Activated CD8-positive, alpha-beta T cell treated with anti-CD3 and anti-CD28 coated beads for 36 hours (primary cell): ENCODE results near the gene ZGLP1. TPM values are rescaled to one million over a fixed set of nuclear protein-coding genes. Genes with fewer than 3 reads are reported as not detected.

Source experiments
- ATAC-seq: fragments of 200-7000 bp; cut with Tn5 transposase; one replicate; pipeline ENCODE4 v1.10.0; 2021; ENCODE audit warnings: mild to moderate bottlenecking, moderate library complexity
- CTCF ChIA-PET: fragments of 350-600 bp; sonication (Branson Sonifier 250); formaldehyde crosslinking; loops from one replicate; lab custom pipeline; 2021; ENCODE audit warnings: antibody characterized with exemption; lab: Charles Lee
- POLR2A ChIA-PET: fragments of 350-600 bp; sonication (Branson Sonifier 250); formaldehyde crosslinking; loops from one replicate; lab custom pipeline; 2021; ENCODE audit warnings: antibody characterized with exemption; lab: Charles Lee
- DNase-seq: peaks from one replicate; pipeline ENCODE4 v3.0.0-alpha.2; 2020
- H3K27ac Mint-ChIP-seq: one replicate; pipeline ENCODE4 v1.8.0; 2021; ENCODE audit warnings: mild to moderate bottlenecking, mixed read lengths
- H3K27me3 Mint-ChIP-seq: one replicate; pipeline ENCODE4 v1.8.0; 2021; ENCODE audit warnings: mixed read lengths
- H3K36me3 Mint-ChIP-seq: one replicate; pipeline ENCODE4 v1.8.0; 2021; ENCODE audit warnings: low read depth, mixed read lengths
- H3K4me1 Mint-ChIP-seq: one replicate; pipeline ENCODE4 v1.8.0; 2021; ENCODE audit warnings: low read depth, mixed read lengths
- H3K4me3 Mint-ChIP-seq: one replicate; pipeline ENCODE4 v1.8.0; 2021; ENCODE audit warnings: mild to moderate bottlenecking, moderate library complexity, mixed read lengths
- H3K9me3 Mint-ChIP-seq: one replicate; pipeline ENCODE4 v1.8.0; 2021; ENCODE audit warnings: mixed read lengths
- intact Hi-C: fragments of 100-400 bp; cut with micrococcal nuclease; formaldehyde crosslinking; loops from one replicate; pipeline ENCODE4 v1.10.0; 2022
- total RNA-seq, 2 experiments: library from RNA; stranded (reverse); gene quantifications; one replicate each; pipeline ENCODE4 v1.2.3, GENCODE V29; 2021
- TF ChIP-seq, protein P1 (sequence below): fragments of 200-600 bp; IDR thresholded peaks from one replicate; pipeline ENCODE4 v1.8.0; 2022; ENCODE audit warnings: antibody characterized with exemption, mild to moderate bottlenecking

Gene ZGLP1
- total RNA-seq, 2 experiments from 2014 or later: 3.2 to 3.7 TPM

DNA sequence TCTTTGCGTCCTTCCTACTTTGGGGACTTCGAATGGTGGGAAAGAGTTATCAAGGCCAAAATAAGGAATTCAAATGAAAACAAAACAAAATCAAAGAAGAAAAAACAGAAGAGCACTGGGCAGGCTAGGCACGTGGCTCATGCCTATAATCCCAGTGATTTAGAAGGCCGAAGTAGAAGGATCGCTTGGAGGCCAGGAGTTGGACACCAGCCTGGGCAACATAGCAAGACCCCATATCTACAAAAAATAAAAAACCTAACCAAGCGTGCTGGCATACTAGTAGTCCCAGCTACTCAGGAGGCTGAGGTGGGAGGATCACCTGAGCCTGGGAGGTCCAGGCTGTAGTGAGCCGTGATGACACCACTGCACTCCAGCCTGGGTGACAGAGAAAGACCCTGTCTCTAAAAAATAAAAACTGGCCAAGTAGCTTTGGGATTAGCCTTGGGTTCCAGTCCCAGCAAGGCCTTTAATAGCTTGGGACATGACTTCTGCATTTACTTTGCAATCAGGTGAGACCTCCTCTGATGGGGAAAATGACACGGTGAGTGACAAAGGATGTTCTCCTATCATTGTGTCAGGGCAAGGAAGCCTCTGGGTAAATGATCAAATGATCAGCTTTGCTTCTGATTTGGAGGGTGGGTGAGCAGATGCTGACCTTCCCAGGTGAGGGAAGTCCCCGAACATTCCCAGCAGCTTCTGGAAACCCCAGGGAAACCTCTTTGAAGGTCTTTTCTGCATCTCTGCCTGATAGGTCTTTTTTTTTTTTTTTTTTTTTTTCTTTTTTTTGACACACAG, 31.6 kb downstream of the ZGLP1 start:
- TF ChIP-seq, protein P1, sequence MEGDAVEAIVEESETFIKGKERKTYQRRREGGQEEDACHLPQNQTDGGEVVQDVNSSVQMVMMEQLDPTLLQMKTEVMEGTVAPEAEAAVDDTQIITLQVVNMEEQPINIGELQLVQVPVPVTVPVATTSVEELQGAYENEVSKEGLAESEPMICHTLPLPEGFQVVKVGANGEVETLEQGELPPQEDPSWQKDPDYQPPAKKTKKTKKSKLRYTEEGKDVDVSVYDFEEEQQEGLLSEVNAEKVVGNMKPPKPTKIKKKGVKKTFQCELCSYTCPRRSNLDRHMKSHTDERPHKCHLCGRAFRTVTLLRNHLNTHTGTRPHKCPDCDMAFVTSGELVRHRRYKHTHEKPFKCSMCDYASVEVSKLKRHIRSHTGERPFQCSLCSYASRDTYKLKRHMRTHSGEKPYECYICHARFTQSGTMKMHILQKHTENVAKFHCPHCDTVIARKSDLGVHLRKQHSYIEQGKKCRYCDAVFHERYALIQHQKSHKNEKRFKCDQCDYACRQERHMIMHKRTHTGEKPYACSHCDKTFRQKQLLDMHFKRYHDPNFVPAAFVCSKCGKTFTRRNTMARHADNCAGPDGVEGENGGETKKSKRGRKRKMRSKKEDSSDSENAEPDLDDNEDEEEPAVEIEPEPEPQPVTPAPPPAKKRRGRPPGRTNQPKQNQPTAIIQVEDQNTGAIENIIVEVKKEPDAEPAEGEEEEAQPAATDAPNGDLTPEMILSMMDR: no peak
- H3K9me3 Mint-ChIP-seq: no peaks in the 10 kb centered on the region

DNA sequence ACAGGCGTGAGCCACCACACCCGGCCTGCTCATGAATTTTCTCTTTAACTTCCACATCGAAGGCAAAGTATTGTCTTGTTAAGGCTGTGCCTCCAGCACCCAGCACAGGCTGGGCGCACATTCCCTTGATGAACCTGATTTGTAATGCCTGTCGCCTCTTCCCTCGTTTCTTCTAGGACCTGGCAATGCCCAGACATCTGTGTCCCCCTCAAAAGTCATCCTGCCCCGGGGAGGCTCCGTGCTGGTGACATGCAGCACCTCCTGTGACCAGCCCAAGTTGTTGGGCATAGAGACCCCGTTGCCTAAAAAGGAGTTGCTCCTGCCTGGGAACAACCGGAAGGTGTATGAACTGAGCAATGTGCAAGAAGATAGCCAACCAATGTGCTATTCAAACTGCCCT, 35.0 kb downstream of the ZGLP1 start:
- ChIA-PET POLR2A (interaction anchor here (0.8 to 8.0 kb wide), 2 partner anchors 8 to 14 kb away, joined by 4 to 107 read pairs; partner anchors contain the start of genes ICAM4 and ICAM5), CTCF (interaction anchor here (1.1 kb wide), 1 partner anchor 15 kb away, joined by 4 read pairs; the partner anchor contains the start of gene ICAM5)
- ATAC-seq (no peak), DNase-seq (no peak)
- intact Hi-C loops: no loop called here
- no peaks in the 10 kb centered on the region for H3K9me3 Mint-ChIP-seq
- H3K27ac Mint-ChIP-seq: peak overlapping the region; percentile 59
- H3K27me3 Mint-ChIP-seq: no peaks in the 10 kb centered on the region
- peak overlapping the region; percentile 26 for H3K4me3 Mint-ChIP-seq
- H3K4me1 Mint-ChIP-seq: peaks cover 33% of the 10 kb centered on the region
- H3K36me3 Mint-ChIP-seq: peaks cover 49% of the 10 kb centered on the region
- TF ChIP-seq, protein P1: no peak

More for the DNA sequence above, 31.6 kb downstream of the ZGLP1 start:
- intact Hi-C loops: no loop called here
- peaks cover 24% of the 10 kb centered on the region for H3K4me1 Mint-ChIP-seq
- ChIA-PET POLR2A (interaction anchor here (1.4 to 3.0 kb wide), 3 partner anchors 8 to 18 kb away, joined by 7 to 23 read pairs (median 22); partner anchors contain the start of genes ICAM1, ICAM4 and ICAM5), CTCF (interaction anchor here (0.8 to 4.4 kb wide), 3 partner anchors 8 to 111 kb away, joined by 3 to 24 read pairs (median 4); no protein-coding TSS in a partner anchor)
- no peak for DNase-seq
- no peak for ATAC-seq
- no peak overlapping the region for H3K4me3 Mint-ChIP-seq
- no peak overlapping the region for H3K27ac Mint-ChIP-seq
- H3K36me3 Mint-ChIP-seq: peaks cover 46% of the 10 kb centered on the region
- no peaks in the 10 kb centered on the region for H3K27me3 Mint-ChIP-seq

DNA sequence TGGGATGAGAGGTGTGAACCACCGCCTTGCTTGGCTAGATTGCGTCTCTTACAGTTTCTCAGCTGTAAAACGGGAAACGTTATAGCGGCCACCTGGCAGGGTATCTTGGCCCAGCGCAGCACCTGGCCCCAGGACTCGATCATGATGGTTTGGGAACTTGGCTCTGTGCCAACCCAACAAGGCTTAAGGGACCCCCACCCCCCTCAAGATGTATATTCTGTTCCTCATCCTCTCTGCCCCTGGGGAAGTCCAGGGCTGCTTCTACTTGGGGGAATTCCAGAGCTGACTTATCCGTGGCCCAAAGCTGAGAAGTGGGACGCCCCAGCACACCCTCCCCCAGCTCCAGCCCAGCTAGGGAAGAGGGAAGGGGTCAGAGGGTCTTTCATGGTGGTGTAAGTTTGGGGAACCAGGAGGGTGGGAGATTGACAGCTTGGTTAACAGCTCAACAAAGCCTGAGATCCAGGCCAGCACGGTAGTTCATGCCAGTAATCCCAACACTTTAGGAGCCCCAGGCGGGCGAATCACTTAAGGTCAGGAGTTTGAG, 38.0 kb downstream of the ZGLP1 start:
- peak overlapping the region; percentile 89 for H3K27ac Mint-ChIP-seq
- TF ChIP-seq, protein P1: no peak
- ChIA-PET CTCF (interaction anchor here (0.7 to 8.8 kb wide), 18 partner anchors 9 to 340 kb away, joined by 3 to 286 read pairs (median 6); partner anchors contain the start of genes FDX2, ICAM4, ICAM5 and RAVER1), POLR2A (interaction anchor here (0.6 to 8.0 kb wide), 18 partner anchors 8 to 165 kb away, joined by 3 to 107 read pairs (median 7); partner anchors contain the start of genes CDC37, FDX2, ICAM4 and ICAM5)
- peaks cover 31% of the 10 kb centered on the region for H3K36me3 Mint-ChIP-seq
- no peaks in the 10 kb centered on the region for H3K27me3 Mint-ChIP-seq
- peak overlapping the region; percentile 85 for H3K4me3 Mint-ChIP-seq
- DNase-seq (peak; percentile 55), ATAC-seq (no peak)
- H3K4me1 Mint-ChIP-seq: peaks cover 24% of the 10 kb centered on the region
- H3K9me3 Mint-ChIP-seq: no peaks in the 10 kb centered on the region
- intact Hi-C loops: no loop called here

DNA sequence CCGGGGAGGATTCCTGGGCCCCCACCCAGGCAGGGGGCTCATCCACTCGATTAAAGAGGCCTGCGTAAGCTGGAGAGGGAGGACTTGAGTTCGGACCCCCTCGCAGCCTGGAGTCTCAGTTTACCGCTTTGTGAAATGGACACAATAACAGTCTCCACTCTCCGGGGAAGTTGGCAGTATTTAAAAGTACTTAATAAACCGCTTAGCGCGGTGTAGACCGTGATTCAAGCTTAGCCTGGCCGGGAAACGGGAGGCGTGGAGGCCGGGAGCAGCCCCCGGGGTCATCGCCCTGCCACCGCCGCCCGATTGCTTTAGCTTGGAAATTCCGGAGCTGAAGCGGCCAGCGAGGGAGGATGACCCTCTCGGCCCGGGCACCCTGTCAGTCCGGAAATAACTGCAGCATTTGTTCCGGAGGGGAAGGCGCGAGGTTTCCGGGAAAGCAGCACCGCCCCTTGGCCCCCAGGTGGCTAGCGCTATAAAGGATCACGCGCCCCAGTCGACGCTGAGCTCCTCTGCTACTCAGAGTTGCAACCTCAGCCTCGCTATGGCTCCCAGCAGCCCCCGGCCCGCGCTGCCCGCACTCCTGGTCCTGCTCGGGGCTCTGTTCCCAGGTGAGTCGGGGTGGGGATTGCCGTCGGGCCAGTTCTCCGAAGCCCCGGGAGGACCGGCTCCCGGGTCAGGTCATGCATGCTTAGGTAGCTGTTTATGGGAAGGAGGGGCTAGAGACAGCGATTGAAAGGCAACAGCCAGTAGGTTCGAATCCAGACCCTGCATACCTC, 38.8 kb downstream of the ZGLP1 start, which contains the start of gene ICAM1:
Gene ICAM1 (plus strand): TSS at position 505 of the 779 bp plus-strand sequence. CDS start 40 bp downstream, at position 545.
- no peaks in the 10 kb centered on the region for H3K9me3 Mint-ChIP-seq
- ChIA-PET POLR2A (interaction anchor here (0.6 to 8.0 kb wide), 26 partner anchors 9 to 295 kb away, joined by 3 to 107 read pairs (median 6); partner anchors contain the start of genes CDC37, DNMT1, FDX2 and ICAM4), CTCF (interaction anchor here (0.7 to 8.8 kb wide), 26 partner anchors 10 to 339 kb away, joined by 3 to 286 read pairs (median 4); partner anchors contain the start of genes CDC37, FDX2, ICAM4 and ICAM5)
- no peaks in the 10 kb centered on the region for H3K27me3 Mint-ChIP-seq
- DNase-seq: peak; percentile 90
- peak; percentile 62 for ATAC-seq
- intact Hi-C loops: no loop called here
- TF ChIP-seq, protein P1: no peak
- H3K4me3 Mint-ChIP-seq: peak within 1 kb of the TSS; percentile 85
- H3K4me1 Mint-ChIP-seq: peaks cover 24% of the 10 kb centered on the region
- peak within 1 kb of the TSS; percentile 89 for H3K27ac Mint-ChIP-seq
- H3K36me3 Mint-ChIP-seq: peaks cover 31% of the 10 kb centered on the region
